Keratinocyte (primary cell): ENCODE data around the gene APP.

ENCODE experiments used
- CTCF ChIP-seq, 3 experiments: IDR thresholded peaks in 1 of 3; conservative IDR thresholded peaks in 1 of 3; optimal IDR thresholded peaks in 1 of 3; 2 replicates in 2 of 3; 3 replicates in 1 of 3; pipeline versions ENCODE3 to v1.5.1; 2011; ENCODE audit warnings: low read length in 3 of 3, mild to moderate bottlenecking in 3 of 3, moderate library complexity in 2 of 3, control low read depth in 1 of 3, inconsistent platforms in 1 of 3; ENCODE audit not compliant: insufficient read depth in 2 of 3; ENCODE audit errors: extremely low read depth in 1 of 3
- EZH2 ChIP-seq: IDR thresholded peaks from one replicate; pipeline ENCODE4 v1.6.1; 2012; ENCODE audit warnings: inconsistent platforms, mild to moderate bottlenecking, low read length, moderate library complexity

GRCh38 chr21:25936776-25937175 lies 233.8 kb downstream of the APP start:
- no peak for TF ChIP-seq CTCF (optimal IDR thresholded peaks at IDR 0.05 in 1 of 3, IDR thresholded peaks at IDR 0.05 in 1 of 3, conservative IDR thresholded peaks at IDR 0.05 in 1 of 3; ENCODE audit: extremely low read depth in 1 of 3, insufficient read depth in 2 of 3, low read length in 3 of 3)
- TF ChIP-seq EZH2 = no peak
